Immature natural killer cell (primary cell): Measurements from ENCODE around the gene CHMP4A. TPM values are rescaled to one million over a fixed set of nuclear protein-coding genes. Genes with fewer than 3 reads are reported as not detected.
"Not testable (repeated sequence)": the region's sequence is repeated elsewhere in the genome, so short reads cannot be mapped to it uniquely, and the experiment has no call there.

Source experiments
- DNase-seq, 3 donors: peaks; one replicate each; pipeline ENCODE4 v3.0.0; 2022; ENCODE audit warnings: mixed read lengths in 1 of 3
- H3K27ac Mint-ChIP-seq, 6 donors: one replicate each; pipeline ENCODE4 v1.8.0; 2020; ENCODE audit warnings: mixed read lengths in 6 of 6, mild to moderate bottlenecking in 5 of 6, inconsistent platforms in 4 of 6, moderate library complexity in 3 of 6
- H3K27me3 Mint-ChIP-seq, 3 donors: one replicate each; pipeline ENCODE4 v1.8.0; 2020 to 2021; ENCODE audit warnings: low read depth in 3 of 3, mild to moderate bottlenecking in 3 of 3, mixed read lengths in 3 of 3, moderate library complexity in 3 of 3, inconsistent platforms in 1 of 3
- H3K36me3 Mint-ChIP-seq, 3 donors: one replicate each; pipeline ENCODE4 v1.8.0; 2020; ENCODE audit warnings: mixed read lengths in 3 of 3, inconsistent platforms in 2 of 3, mild to moderate bottlenecking in 2 of 3
- H3K4me1 Mint-ChIP-seq, 2 donors: one replicate each; pipeline ENCODE4 v1.8.0; 2020; ENCODE audit warnings: inconsistent platforms in 2 of 2, mild to moderate bottlenecking in 2 of 2, mixed read lengths in 2 of 2, moderate library complexity in 1 of 2
- H3K4me3 Mint-ChIP-seq, 5 donors: one replicate each; pipeline ENCODE4 v1.8.0; 2020; ENCODE audit warnings: mild to moderate bottlenecking in 5 of 5, mixed read lengths in 5 of 5, inconsistent platforms in 3 of 5, moderate library complexity in 3 of 5
- H3K9me3 Mint-ChIP-seq, 6 donors: one replicate each; pipeline ENCODE4 v1.8.0; 2020; ENCODE audit warnings: mild to moderate bottlenecking in 6 of 6, mixed read lengths in 6 of 6, inconsistent platforms in 4 of 6, moderate library complexity in 3 of 6
- polyA plus RNA-seq, 3 donors: library from polyadenylated mRNA; unstranded; fragments of 300-500 nt; fragmentation: Illumina TruSeq; gene quantifications; one replicate each; pipeline ENCODE4 v1.2.3, GENCODE V29; 2021

CHMP4A gene
- polyA plus RNA-seq, 3 donors from 2014 or later = 162 to 203 (median 168) TPM

DNA sequence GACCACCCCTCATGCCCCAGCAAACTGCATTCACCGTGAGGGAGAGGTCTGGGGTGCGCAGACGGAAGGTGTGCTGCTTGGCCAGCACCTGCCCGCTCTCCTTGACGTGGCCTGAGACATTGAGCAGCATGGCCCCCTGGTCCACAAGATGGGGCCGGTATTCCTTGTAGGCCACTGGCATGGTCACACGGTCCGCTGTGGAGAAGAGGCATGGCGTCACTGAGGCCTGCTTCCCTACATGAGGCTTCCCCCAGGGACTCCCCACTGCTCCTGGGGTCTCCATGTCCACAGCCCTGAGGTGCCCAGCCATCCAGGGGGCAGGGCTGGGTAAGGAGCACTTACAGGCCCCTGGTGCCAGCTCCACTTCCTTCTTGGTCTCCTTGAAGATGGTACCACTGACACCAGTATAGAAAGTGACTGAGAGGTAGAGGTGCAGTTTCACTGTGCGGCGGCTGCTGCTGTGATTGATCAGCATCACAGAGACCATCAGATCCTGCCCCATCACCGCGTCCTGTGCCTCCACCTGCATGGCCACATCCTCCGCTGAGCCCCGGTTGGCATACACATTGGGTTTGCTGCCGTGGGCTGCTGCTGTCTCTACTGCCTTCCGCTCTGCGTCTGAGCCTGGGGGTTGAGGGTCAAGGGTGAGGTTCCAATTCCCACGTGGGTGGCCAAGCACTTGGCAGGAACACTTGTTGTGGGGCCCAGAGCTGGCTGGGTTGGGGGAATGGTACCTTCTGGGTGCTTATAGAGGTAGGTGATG is 41.5 kb upstream of the CHMP4A start:
- Mint-ChIP-seq H3K4me1 (no peaks in the 10 kb centered on the region), H3K4me3 (no peak overlapping the region), H3K27ac (no peak overlapping the region), H3K36me3 (peaks cover 6 to 19% (median 11%) of the 10 kb centered on the region in 3 donors), H3K27me3 (no peaks in the 10 kb centered on the region), H3K9me3 (no peaks in the 10 kb centered on the region)
- no peak for DNase-seq

DNA sequence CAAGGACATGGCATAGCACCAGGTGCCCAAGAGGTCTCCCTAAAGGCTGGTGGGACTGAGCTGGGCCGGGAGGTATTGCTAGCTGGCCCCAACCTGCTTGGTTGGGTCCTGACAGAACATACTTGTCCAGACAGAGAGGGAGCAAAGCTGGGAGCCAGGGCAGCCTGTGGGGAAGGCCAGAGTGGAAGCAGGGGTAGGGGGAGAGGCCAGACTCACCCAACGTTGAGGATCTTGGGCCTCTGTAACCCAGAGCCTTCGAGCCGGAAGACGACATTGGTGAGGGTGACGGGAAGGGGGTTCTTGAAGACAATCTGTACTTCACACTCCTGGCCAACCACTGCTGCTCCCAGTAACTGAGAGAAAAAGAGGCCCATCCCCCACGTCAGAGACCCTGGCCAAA is 40.6 kb upstream of the CHMP4A start:
- Mint-ChIP-seq H3K4me3 (no peak overlapping the region), H3K27ac (no peak overlapping the region), H3K36me3 (peaks cover 6 to 19% (median 11%) of the 10 kb centered on the region in 3 donors), H3K27me3 (no peaks in the 10 kb centered on the region), H3K4me1 (no peaks in the 10 kb centered on the region), H3K9me3 (no peaks in the 10 kb centered on the region)
- DNase-seq = no peak

DNA sequence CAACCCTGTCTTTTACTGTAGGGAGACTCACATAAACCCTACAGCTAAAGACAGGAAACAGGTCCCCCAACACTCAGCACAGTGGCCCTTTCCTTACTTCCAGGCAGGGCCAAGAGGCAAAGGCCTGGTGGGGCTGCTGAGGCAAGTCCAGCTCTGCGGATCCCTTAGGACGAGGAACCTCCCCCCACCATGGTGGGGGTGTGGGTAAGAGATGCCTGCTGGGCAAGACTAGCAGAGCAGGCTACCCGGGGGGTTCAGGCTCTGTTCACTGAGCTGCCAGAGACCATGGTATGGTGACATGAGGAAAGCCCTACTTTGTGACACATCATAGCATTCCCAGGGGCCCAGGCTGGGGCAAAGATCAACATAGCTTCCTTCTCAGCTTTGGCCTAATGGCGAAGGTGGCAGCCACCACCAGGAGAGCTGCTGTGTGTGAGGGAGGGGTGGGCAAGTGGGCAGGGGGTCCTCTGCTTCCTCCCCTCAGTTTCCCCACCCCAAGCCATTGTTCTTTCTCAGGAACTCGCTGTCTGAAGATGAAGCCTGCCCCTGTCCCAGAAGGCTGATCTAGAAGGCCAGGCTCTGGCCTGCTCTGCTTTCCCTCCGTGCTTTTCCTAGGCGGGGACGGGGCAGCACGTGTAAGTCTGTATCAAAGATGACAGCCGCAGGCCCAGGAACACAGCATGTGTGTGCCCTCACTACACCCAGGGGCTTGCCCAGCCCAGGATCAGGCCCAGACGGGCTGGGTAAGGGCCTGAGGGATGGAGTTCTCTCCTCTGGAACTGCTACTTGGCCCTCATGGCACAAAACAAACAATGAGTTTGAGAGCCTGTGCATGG is 39.2 kb upstream of the CHMP4A start:
- Mint-ChIP-seq H3K4me3 (no peak overlapping the region), H3K9me3 (no peaks in the 10 kb centered on the region), H3K36me3 (peaks cover 6 to 16% (median 11%) of the 10 kb centered on the region in 3 donors), H3K4me1 (peaks cover 6 to 7% of the 10 kb centered on the region in 2 donors), H3K27me3 (peaks cover 0 to 2% (median 0%) of the 10 kb centered on the region in 3 donors), H3K27ac (no peak overlapping the region)
- DNase-seq = no peak

DNA sequence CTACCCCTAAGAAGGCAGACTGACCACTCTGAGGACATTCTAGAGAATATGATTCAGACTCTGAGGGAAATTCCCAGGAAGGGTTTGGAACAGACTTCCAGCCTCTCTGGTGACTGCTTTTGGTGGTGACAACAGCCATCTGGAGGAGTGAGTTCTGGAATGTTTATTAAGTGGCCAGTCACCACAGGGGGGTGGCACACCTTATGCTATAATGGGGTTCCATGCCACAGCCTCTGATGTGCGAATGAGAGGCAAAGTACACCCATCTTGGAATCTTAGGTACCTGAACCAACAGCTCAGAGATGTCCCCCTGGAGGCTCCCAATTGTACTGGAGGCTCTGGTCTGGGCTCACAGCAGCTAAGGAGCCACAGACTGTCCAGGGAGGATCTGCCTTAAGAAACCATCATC is 38.6 kb upstream of the CHMP4A start:
- H3K9me3 Mint-ChIP-seq = no peaks in the 10 kb centered on the region
- H3K36me3 Mint-ChIP-seq = peaks cover 6 to 16% (median 11%) of the 10 kb centered on the region in 3 donors
- peaks cover 11 to 13% of the 10 kb centered on the region in 2 donors for H3K4me1 Mint-ChIP-seq
- H3K27ac Mint-ChIP-seq = no peak overlapping the region
- H3K27me3 Mint-ChIP-seq = peaks cover 0 to 4% (median 1%) of the 10 kb centered on the region in 3 donors
- no peak overlapping the region for H3K4me3 Mint-ChIP-seq
- no peak for DNase-seq

DNA sequence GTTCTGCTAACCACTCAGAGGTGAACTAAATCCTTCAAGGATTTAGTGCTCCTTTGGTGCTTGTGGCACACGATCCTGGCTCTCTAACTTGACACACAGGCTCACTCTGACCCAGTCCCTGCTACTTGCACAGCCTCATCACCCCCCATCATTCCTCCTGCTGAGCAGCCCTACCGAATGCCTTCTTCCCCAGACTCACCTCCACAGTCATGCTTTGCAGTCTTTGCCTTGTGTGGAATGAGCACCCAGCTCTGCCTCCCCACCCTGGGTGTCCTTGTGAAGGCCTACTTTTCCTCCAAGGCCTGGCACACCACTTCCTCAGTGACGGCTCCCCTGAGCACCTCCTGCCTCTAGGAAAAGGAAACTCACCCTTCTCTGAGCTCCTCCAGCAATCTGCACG is 37.1 kb upstream of the CHMP4A start:
- H3K36me3 Mint-ChIP-seq = peaks cover 5 to 13% (median 6%) of the 10 kb centered on the region in 3 donors
- peaks cover 0 to 4% (median 4%) of the 10 kb centered on the region in 3 donors for H3K27me3 Mint-ChIP-seq
- H3K27ac Mint-ChIP-seq = peak overlapping the region in 3 of 6 donors; percentile 10 to 74 (median 32)
- no peak for DNase-seq
- peaks cover 14 to 17% of the 10 kb centered on the region in 2 donors for H3K4me1 Mint-ChIP-seq
- H3K4me3 Mint-ChIP-seq = no peak overlapping the region
- H3K9me3 Mint-ChIP-seq = no peaks in the 10 kb centered on the region

DNA sequence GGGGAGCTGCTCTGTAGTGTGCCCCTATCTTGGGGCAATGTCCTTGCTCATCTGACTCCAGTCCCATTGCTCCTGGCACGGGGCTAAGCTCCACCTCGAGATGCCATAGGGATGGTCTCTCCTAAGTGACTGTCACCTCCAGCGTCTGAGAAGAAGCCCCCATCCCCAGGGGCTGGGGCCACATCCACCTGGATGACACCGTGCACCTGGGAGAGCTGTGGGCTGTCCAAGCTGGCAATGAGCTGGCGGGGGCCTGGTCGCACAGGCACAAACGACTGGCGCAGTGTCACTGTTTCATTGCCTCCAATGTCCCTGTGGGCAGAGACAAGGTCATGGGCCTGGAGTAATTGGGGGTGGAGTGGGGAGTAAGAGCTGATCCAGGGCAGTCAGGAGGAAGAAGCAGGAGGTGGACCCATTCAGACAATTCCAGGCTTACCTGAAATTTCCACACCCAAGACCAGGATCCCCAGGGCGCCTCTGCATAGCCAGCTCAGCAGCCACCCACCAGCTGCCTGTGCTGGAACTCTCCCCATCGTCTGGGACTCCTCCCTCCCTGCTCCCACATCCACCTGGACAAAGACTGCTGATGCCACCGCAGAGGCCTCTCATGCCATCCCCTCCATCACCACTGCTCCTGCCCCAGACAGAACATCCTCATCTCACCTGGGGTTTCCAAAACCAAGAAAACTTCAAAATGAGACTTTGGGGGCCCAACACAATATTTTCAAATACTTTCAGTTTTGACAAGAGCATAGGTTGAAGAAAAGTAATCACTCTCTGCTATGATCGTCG is 36.1 kb upstream of the CHMP4A start:
- Mint-ChIP-seq H3K4me3 (no peak overlapping the region), H3K36me3 (peaks cover 5 to 10% (median 6%) of the 10 kb centered on the region in 3 donors), H3K27me3 (peaks cover 0 to 4% (median 4%) of the 10 kb centered on the region in 3 donors), H3K9me3 (no peaks in the 10 kb centered on the region), H3K4me1 (peaks cover 17 to 24% of the 10 kb centered on the region in 2 donors), H3K27ac (peak overlapping the region in 2 of 6 donors; percentile 53 to 67)
- DNase-seq = no peak

DNA sequence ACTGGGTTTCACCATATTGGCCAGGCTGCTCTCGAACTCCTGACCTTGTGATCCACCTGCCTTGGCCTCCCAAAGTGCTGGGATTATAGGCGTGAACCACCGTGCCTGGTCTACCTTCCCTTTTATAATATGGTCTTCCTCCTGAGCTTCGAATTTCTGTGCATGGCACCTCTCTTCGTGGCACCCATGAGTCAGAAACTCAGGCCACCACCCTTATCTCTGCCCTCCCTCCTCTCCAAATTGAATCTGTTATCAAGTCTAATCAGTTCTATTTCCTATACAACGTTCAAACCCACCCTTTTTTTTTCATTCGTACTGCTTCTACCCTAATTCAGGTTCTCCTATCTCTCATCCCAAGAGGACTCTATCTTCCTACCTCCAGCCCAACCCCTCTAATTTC is 34.1 kb upstream of the CHMP4A start:
- no peak for DNase-seq
- H3K4me1 Mint-ChIP-seq = peaks cover 33 to 41% of the 10 kb centered on the region in 2 donors
- H3K9me3 Mint-ChIP-seq = no peaks in the 10 kb centered on the region
- peak overlapping the region; percentile 91 to 99 (median 94) for H3K27ac Mint-ChIP-seq
- H3K27me3 Mint-ChIP-seq = peaks cover 3 to 13% (median 10%) of the 10 kb centered on the region in 3 donors
- H3K4me3 Mint-ChIP-seq = peak overlapping the region; percentile 3 to 74 (median 67)
- peaks cover 4 to 6% (median 6%) of the 10 kb centered on the region in 3 donors for H3K36me3 Mint-ChIP-seq

DNA sequence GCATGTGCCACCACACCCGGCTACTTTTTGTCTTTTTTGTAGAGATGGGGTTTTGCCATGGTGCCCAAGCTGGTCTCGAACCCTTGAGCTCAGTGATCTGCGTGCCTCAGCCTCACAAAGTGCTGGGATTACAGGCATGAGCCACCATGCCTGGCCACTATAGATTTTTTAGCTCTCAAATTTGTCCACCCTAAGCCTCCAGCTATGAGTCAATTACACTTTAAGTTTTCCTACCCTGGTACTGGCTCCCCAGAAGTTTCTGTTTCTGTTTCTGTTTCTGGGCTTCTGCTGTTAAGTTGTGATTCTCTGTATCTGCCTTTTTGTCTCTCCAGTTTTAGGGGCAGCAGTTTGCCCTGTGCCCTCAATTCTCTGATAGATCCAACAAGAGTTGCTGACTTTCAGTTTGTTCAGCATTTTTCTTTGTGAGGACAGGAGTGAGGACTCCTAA is 33.5 kb upstream of the CHMP4A start:
- Mint-ChIP-seq H3K36me3 (peaks cover 4 to 8% (median 5%) of the 10 kb centered on the region in 3 donors), H3K27me3 (peaks cover 5 to 16% (median 15%) of the 10 kb centered on the region in 3 donors), H3K27ac (peak overlapping the region; percentile 91 to 99 (median 95)), H3K9me3 (no peaks in the 10 kb centered on the region), H3K4me1 (peaks cover 39 to 47% of the 10 kb centered on the region in 2 donors), H3K4me3 (peak overlapping the region; percentile 58 to 85 (median 79))
- DNase-seq = peak; percentile 52 to 67 (median 59)

DNA sequence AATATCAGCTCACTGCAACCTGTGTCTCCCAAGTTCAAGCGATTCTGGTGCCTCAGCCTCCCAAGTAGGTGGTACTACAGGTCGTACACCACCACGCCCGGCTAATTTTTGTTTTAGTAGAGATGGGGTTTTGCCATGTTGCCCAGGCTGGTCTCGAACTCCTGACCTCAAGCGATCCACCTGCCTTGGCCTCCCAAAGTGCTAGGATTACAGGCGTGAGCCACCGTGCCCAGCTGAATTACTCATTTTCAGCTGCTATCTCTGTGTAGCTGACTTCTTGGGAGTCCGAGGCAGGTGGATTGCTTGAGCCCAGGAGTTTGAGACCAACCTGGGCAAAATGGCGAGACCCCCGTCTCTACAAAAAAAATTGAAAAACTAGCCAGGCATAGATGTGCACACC is 32.1 kb upstream of the CHMP4A start:
- Mint-ChIP-seq H3K27me3 (peaks cover 6 to 20% (median 20%) of the 10 kb centered on the region in 3 donors), H3K4me1 (peaks cover 50 to 61% of the 10 kb centered on the region in 2 donors), H3K27ac (peak overlapping the region; percentile 45 to 93 (median 88))
- H3K9me3 Mint-ChIP-seq, DNase-seq, H3K4me3 Mint-ChIP-seq, H3K36me3 Mint-ChIP-seq: not testable (repeated sequence)

DNA sequence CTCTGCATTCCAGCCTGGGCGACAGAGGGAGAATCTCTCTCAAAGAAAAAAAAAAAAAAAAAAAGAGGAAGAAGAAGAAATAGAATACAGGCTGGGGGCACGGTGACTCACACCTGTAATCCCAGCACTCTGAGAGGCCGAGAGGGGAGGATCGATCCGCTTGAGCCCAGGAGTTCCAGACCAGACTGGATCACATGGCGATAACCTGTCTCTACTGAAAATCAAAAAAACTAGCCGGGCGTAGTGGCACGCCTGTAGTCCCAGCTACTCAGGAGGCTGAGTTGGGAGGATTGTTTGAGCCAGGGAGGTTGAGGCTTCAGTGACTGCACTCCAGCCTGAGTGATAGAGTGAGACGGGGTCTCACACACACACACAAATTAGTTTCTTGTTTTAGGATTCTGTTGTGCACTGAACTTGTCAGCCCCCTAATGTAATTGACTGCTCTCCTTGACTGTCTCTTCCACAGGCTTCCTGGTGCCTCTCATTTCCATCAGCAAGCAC is 30.1 kb upstream of the CHMP4A start:
- Mint-ChIP-seq H3K36me3 (peaks cover 0 to 15% (median 9%) of the 10 kb centered on the region in 3 donors), H3K4me1 (peaks cover 70 to 81% of the 10 kb centered on the region in 2 donors), H3K4me3 (peak overlapping the region; percentile 88 to 99 (median 98)), H3K27me3 (peaks cover 6 to 22% (median 20%) of the 10 kb centered on the region in 3 donors), H3K27ac (peak overlapping the region; percentile 97 to 99 (median 99)), H3K9me3 (no peaks in the 10 kb centered on the region)
- no peak for DNase-seq

DNA sequence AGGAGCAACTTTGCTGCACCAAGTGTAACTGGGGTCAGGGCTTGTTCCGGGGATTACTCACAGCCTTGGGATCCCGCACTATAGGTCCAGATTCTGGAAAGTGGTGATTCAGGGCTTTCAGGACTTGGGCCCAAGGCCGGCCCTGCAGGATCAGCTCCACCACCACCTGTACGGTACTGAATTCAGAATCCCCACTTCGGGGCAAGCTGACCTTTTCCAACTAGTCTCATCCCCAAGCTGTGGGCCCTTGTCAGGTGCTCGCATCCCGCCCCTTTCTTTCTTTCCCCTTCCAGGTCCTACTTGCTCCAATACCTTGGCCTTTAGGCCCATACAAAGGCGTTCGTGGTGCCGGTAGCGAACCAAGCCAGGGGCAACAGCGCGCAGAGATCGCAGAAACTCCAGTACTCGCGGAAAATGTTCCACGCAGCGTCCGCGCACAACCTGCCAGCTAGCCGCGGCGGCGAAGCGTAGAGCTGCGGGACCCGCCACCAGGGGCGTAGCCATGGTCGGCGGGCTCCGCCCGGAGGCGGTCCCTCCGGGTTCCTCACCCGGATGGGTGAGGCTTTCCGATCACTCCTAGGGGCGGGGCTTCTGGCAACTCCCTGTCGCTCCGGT is 28.6 kb upstream of the CHMP4A start:
- peak overlapping the region; percentile 88 to 99 (median 98) for H3K4me3 Mint-ChIP-seq
- peaks cover 0 to 30% (median 24%) of the 10 kb centered on the region in 3 donors for H3K36me3 Mint-ChIP-seq
- peaks cover 67 to 83% of the 10 kb centered on the region in 2 donors for H3K4me1 Mint-ChIP-seq
- H3K27me3 Mint-ChIP-seq = peaks cover 6 to 21% (median 16%) of the 10 kb centered on the region in 3 donors
- H3K9me3 Mint-ChIP-seq = no peaks in the 10 kb centered on the region
- DNase-seq = peak; percentile 95 to 97 (median 96)
- H3K27ac Mint-ChIP-seq = peak overlapping the region; percentile 97 to 99 (median 99)

DNA sequence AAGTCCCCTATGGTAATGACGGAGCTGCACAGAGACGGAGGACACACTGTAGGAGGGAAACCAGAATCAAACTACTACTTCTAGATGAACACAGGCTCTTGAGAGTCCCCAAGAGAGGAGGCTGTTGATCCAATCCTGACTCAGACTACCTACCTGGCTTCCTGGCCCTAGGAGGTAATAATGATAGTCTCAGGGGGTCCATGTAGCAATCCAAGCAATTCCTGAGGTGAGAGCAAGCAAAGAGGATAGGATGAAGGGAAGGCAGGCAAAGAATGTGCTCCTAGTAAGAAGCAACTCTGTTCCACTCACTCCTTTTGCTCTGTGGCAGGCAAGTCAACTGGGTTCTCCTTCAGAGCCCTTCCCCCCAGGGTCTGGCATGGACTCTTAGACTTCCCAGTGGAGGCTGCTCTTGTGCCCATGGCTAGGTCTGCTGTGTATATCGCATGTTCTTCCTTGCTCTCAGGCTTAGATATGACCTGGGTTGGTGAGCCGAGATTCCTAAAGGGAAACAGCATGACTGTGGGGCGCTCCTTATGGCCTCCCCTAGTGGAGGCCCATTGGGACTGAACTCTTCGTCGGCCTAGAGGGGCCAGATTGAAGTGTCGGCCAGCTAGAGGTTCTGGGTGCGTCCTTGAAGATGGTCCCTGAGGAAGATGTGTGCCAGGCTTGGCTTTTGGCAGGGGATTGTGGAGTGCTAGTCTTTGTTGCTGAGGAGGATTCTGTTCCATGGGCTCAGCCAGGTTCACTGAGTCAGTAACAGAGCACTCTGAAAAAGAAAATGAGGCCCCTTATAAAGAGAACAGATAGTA is 27.0 kb upstream of the CHMP4A start:
- H3K4me1 Mint-ChIP-seq = peaks cover 68 to 88% of the 10 kb centered on the region in 2 donors
- no peak for DNase-seq

More for the DNA sequence above, 27.0 kb upstream of the CHMP4A start:
- Mint-ChIP-seq H3K27me3 (peaks cover 6 to 22% (median 16%) of the 10 kb centered on the region in 3 donors), H3K27ac (peak overlapping the region; percentile 56 to 99 (median 87)), H3K9me3 (no peaks in the 10 kb centered on the region), H3K4me3 (peak overlapping the region; percentile 59 to 98 (median 95)), H3K36me3 (peaks cover 0 to 40% (median 26%) of the 10 kb centered on the region in 3 donors)
